PFSK-1 (cell line): ENCODE data around the gene KAZN.

Experiments used
- FOXP2 ChIP-seq: optimal IDR thresholded peaks from 2 replicates; pipeline ENCODE3; 2011; ENCODE audit warnings: borderline replicate concordance, control low read depth, inconsistent platforms; ENCODE audit not compliant: insufficient read depth; ENCODE audit errors: extremely low read length, extremely low read depth
- POLR2AphosphoS5 ChIP-seq: IDR thresholded peaks from 2 replicates; pipeline ENCODE4 v1.6.1; 2012; ENCODE audit warnings: low read depth, mild to moderate bottlenecking, control low read depth, low read length, moderate library complexity
- SIN3A ChIP-seq: IDR thresholded peaks from 2 replicates; pipeline ENCODE4 v1.6.1; 2012; ENCODE audit warnings: mild to moderate bottlenecking, low read length, moderate library complexity, borderline replicate concordance; ENCODE audit not compliant: insufficient read depth
- TAF1 ChIP-seq: IDR thresholded peaks from 2 replicates; pipeline ENCODE4 v1.6.1; 2012; ENCODE audit warnings: low read length, control low read depth, borderline replicate concordance; ENCODE audit not compliant: insufficient read depth
- TF ChIP-seq, protein P1 (sequence below), 2 experiments: IDR thresholded peaks; 2 replicates each; pipeline versions ENCODE4 v1.6.1 to v1.8.0; 2011 to 2012; ENCODE audit warnings: low read depth in 2 of 2, low read length in 2 of 2, control low read depth in 1 of 2, inconsistent platforms in 1 of 2, mild to moderate bottlenecking in 1 of 2, moderate library complexity in 1 of 2; ENCODE audit not compliant: insufficient read depth in 1 of 2

The KAZN gene

GRCh38 chr1:15100880-15101760 is 502.6 kb downstream of the KAZN start:
- TF ChIP-seq, protein P1, sequence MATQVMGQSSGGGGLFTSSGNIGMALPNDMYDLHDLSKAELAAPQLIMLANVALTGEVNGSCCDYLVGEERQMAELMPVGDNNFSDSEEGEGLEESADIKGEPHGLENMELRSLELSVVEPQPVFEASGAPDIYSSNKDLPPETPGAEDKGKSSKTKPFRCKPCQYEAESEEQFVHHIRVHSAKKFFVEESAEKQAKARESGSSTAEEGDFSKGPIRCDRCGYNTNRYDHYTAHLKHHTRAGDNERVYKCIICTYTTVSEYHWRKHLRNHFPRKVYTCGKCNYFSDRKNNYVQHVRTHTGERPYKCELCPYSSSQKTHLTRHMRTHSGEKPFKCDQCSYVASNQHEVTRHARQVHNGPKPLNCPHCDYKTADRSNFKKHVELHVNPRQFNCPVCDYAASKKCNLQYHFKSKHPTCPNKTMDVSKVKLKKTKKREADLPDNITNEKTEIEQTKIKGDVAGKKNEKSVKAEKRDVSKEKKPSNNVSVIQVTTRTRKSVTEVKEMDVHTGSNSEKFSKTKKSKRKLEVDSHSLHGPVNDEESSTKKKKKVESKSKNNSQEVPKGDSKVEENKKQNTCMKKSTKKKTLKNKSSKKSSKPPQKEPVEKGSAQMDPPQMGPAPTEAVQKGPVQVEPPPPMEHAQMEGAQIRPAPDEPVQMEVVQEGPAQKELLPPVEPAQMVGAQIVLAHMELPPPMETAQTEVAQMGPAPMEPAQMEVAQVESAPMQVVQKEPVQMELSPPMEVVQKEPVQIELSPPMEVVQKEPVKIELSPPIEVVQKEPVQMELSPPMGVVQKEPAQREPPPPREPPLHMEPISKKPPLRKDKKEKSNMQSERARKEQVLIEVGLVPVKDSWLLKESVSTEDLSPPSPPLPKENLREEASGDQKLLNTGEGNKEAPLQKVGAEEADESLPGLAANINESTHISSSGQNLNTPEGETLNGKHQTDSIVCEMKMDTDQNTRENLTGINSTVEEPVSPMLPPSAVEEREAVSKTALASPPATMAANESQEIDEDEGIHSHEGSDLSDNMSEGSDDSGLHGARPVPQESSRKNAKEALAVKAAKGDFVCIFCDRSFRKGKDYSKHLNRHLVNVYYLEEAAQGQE (IDR thresholded peaks at IDR 0.05; ENCODE audit: insufficient read depth in 1 of 2, low read depth in 2 of 2, low read length in 2 of 2), result no peak

DNA sequence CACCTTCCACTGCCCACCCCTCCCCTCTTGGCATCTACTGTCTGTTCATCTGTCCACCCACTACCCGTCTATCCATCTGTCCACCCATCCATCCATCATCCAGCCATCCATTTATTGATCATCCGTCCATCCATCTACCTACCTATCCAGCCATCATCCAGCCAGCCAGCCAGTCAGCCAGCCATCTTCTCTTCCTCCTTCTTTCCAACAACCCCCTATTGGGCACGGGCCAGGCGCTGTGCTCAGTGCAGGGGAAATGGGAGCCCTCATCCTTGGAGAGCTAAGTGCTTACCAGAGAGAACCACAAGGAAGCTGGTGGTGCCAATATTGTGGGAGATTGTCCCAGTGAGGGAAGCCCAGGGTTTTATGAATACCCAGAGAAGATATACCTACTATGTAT is 503.3 kb downstream of the KAZN start:
- TF ChIP-seq, protein P1 (IDR thresholded peaks at IDR 0.05; ENCODE audit: insufficient read depth in 1 of 2, low read depth in 2 of 2, low read length in 2 of 2), result no peak
- TF ChIP-seq SIN3A (no peak), POLR2AphosphoS5 (no peak), TAF1 (no peak), FOXP2 (no peak)

DNA sequence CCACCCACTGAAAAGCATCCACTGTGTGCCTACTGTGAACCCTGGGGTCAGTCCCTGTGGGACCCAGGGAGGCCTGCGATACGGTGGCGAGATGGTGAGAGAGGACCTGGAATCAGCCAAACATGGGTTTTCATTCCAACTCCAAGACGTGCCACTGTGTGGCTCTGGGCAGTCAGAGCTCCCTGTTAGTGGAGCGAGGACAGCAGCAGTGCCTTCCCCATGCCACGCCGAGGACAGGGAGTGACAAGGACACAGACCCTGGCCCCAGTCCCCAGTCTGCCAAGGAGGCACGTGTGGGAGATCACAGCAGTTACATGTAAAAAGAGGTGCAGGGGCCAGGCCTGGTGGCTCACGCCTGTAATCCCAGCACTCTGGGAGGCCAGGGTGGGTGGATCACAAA is 504.2 kb downstream of the KAZN start:
- no peak for TF ChIP-seq FOXP2
- TF ChIP-seq, protein P1 (IDR thresholded peaks at IDR 0.05; ENCODE audit: insufficient read depth in 1 of 2, low read depth in 2 of 2, low read length in 2 of 2), result no peak
- no peak for TF ChIP-seq TAF1
- TF ChIP-seq SIN3A, result no peak
- no peak for TF ChIP-seq POLR2AphosphoS5

DNA sequence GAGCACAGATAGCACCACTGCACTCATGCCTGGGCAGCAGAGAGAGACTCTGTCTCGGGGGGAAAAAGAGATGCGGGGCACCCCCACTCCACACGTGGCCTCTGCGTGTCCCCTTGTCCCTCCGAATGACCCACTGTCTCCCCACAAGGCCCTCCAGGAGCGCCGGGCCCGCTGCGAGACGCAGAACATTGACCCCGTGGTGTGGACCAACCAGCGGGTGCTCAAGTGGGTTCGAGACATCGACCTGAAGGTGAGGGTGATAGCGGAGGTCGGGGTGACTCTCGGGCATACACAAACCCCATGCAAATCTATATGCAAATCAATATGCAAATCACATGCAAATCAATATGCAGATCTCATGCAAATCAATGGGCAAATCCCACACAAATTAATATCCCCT is 504.7 kb downstream of the KAZN start:
- no peak for TF ChIP-seq POLR2AphosphoS5
- TF ChIP-seq SIN3A, result no peak
- no peak for TF ChIP-seq FOXP2
- no peak for TF ChIP-seq TAF1
- TF ChIP-seq, protein P1 (IDR thresholded peaks at IDR 0.05; ENCODE audit: insufficient read depth in 1 of 2, low read depth in 2 of 2, low read length in 2 of 2), result no peak
